Stomach (tissue), 9 donors: Measurements from ENCODE around the gene PTPMT1. TPM values are rescaled to one million over a fixed set of nuclear protein-coding genes. Genes with fewer than 3 reads are reported as not detected.
"Not testable (repeated sequence)": the region's sequence is repeated elsewhere in the genome, so short reads cannot be mapped to it uniquely, and the experiment has no call there.

Source experiments
- DNase-seq, 2 donors: peaks; one replicate each; pipeline versions ENCODE4 v3.0.0 to v3.0.0-alpha.2; 2013 to 2019
- H3K27ac ChIP-seq, 5 donors: fragments of 200-600 bp in 4 of 5; sonication (generic) in 4 of 5; one replicate each; pipeline ENCODE4 v1.5.1; 2013 to 2019; ENCODE audit warnings: mild to moderate bottlenecking in 1 of 5, moderate library complexity in 1 of 5
- H3K27me3 ChIP-seq, 3 donors: fragments of 200-600 bp; sonication (generic); one replicate each; pipeline ENCODE4 v1.5.1; 2017 to 2019; ENCODE audit warnings: mixed run types in 1 of 3
- H3K36me3 ChIP-seq, 4 donors: fragments of 200-600 bp; sonication (generic); 1 replicate in 3 of 4; 2 replicates in 1 of 4; pipeline ENCODE4 v1.5.1; 2016 to 2019
- H3K4me1 ChIP-seq, 4 donors: fragments of 200-600 bp; sonication (generic); one replicate each; pipeline ENCODE4 v1.5.1; 2016 to 2019
- H3K4me3 ChIP-seq, 4 donors: fragments of 200-600 bp; sonication (generic) in 3 of 4; one replicate each; pipeline ENCODE4 v1.5.1; 2016 to 2019; ENCODE audit warnings: mild to moderate bottlenecking in 1 of 4
- H3K9me3 ChIP-seq, 4 donors: fragments of 200-600 bp; sonication (generic); one replicate each; pipeline ENCODE4 v1.5.1; 2016 to 2019
- CTCF ChIP-seq, 7 experiments: fragments of 450-650 bp in 4 of 7; fragments of 200-600 bp in 3 of 7; sonication (generic) in 3 of 7; IDR thresholded peaks; one replicate each; pipeline ENCODE4 v1.5.1; 2016 to 2019; ENCODE audit warnings: antibody characterized with exemption in 7 of 7, control low read depth in 2 of 7, mild to moderate bottlenecking in 1 of 7
- EP300 ChIP-seq: sonication (generic); formaldehyde crosslinking; IDR thresholded peaks from one replicate; pipeline ENCODE4 v1.6.1; 2017; ENCODE audit warnings: antibody characterized with exemption
- POLR2A ChIP-seq, 4 donors: fragments of 450-650 bp; IDR thresholded peaks; one replicate each; pipeline ENCODE4 v1.6.1; 2016; ENCODE audit warnings: antibody characterized with exemption in 4 of 4, control low read depth in 2 of 4, mild to moderate bottlenecking in 1 of 4, moderate library complexity in 1 of 4
- POLR2AphosphoS5 ChIP-seq, 3 donors: sonication (generic); formaldehyde crosslinking; IDR thresholded peaks; one replicate each; pipeline ENCODE4 v1.6.1; 2016; ENCODE audit warnings: antibody characterized with exemption in 3 of 3
- WGBS, 5 donors: extraction: QIAGEN DNeasy Blood & Tissue Kit in 3 of 5; methylation state at CpG; one replicate each; pipeline versions ENCODE4 v1.1.5 to v1.1.7; 2013 to 2018; 5-methylcytosine and 5-hydroxymethylcytosine counted together
- intact Hi-C: fragments of 100-400 bp; cut with DNase I; formaldehyde crosslinking; loops from one replicate; pipeline ENCODE4 v1.15.1; 2023; ENCODE audit warnings: low total_unique reads
- polyA plus RNA-seq, 3 donors: library from polyadenylated mRNA; stranded (reverse); fragments of 200-250 nt; gene quantifications; one replicate each; pipeline ENCODE4 v1.2.3, GENCODE V29; 2013
- total RNA-seq, 5 donors: library from RNA; depleted of rRNA; stranded (reverse); fragments of >200 nt; gene quantifications; one replicate each; pipeline versions ENCODE4 v1.1.0 to v1.2.3, GENCODE V29; 2014 to 2016
- donor health status: healthy with polysubstance abuse.
- donor health status: Bipolar disorder and iron deficiency.
- donor health status: healthy.

The PTPMT1 gene
- total and polyA plus RNA-seq, 8 donors = 36.4 to 126 (median 58.8) TPM

- TF ChIP-seq EP300 (no peak), POLR2A (IDR thresholded peaks at IDR 0.05) (no peak), POLR2AphosphoS5 (IDR thresholded peaks at IDR 0.05) (no peak), CTCF (IDR thresholded peaks at IDR 0.05) (no peak)
- intact Hi-C loops = no loop called here
- Histone ChIP-seq H3K27ac (peak overlapping the region in 2 of 5 donors; percentile 31 to 63), H3K9me3 (no peaks in the 10 kb centered on the region), H3K27me3 (no peaks in the 10 kb centered on the region), H3K4me3 (no peak overlapping the region), H3K36me3 (peaks cover 0 to 4% (median 3%) of the 10 kb centered on the region in 4 donors), H3K4me1 (peaks cover 33 to 94% (median 67%) of the 10 kb centered on the region in 4 donors)
- no peak for DNase-seq
- 92 to 98% (median 93%) methylated on average over 2 of the region's 2 CpGs for WGBS, 5 donors
These were observed 24.3 kb upstream of the PTPMT1 start for GRCh38 chr11:47541070-47541469.

DNA sequence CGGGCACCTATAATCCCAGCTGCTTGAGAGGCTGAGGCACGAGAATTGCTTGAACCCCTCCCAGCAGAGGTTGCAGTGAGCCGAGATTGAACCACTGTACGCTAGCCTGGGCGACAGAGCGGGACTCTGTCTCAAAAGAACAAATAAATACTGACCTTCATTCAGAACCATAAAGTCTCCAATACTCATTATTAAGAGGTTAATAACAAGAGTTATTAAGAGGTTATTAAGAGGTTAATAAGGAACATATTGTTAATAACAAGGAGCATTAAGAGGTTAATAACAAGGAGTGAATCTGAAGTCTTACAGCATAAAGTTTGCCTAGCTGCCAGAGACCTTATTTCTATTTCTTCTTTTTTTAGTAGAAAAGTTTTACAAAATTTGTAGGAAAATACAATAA, 20.1 kb upstream of the PTPMT1 start:
- Histone ChIP-seq H3K36me3 (peaks cover 0 to 4% (median 1%) of the 10 kb centered on the region in 4 donors), H3K27me3 (no peaks in the 10 kb centered on the region), H3K27ac (no peak overlapping the region), H3K4me3 (no peak overlapping the region), H3K4me1 (peaks cover 21 to 90% (median 68%) of the 10 kb centered on the region in 4 donors), H3K9me3 (no peaks in the 10 kb centered on the region)
- WGBS, 5 donors = 93 to 97% (median 96%) methylated on average over 6 of the region's 6 CpGs
- DNase-seq = no peak
- no peak for TF ChIP-seq POLR2AphosphoS5 (IDR thresholded peaks at IDR 0.05)
- TF ChIP-seq EP300 = no peak
- no peak for TF ChIP-seq POLR2A (IDR thresholded peaks at IDR 0.05)
- TF ChIP-seq CTCF (IDR thresholded peaks at IDR 0.05) = no peak
- intact Hi-C loops = no loop called here

DNA sequence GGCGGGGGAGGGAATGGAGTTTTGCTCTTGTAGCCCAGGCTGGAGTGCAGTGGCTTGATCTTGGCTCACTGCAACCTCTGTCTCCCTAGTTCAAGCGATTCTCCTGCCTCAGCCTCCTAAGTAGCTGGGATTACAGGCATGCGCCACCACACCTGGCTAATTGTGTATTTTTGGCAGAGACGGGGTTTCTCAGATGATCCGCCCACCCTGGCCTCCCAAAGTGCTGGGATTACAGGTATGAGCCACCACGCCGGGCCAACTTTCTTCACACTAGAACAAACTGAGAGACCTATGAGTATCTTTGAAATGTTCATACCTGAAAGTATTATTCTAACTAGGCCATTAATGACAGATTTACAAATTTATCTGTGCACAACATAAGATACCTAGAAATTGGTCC, 19.1 kb upstream of the PTPMT1 start:
- H3K9me3 ChIP-seq, H3K27ac ChIP-seq, intact Hi-C loops, H3K36me3 ChIP-seq, H3K4me3 ChIP-seq, DNase-seq, H3K27me3 ChIP-seq: not testable (repeated sequence)
- H3K4me1 ChIP-seq = peaks cover 16 to 90% (median 68%) of the 10 kb centered on the region in 4 donors
- 81 to 98% (median 96%) methylated on average over 7 of the region's 7 CpGs for WGBS, 5 donors

DNA sequence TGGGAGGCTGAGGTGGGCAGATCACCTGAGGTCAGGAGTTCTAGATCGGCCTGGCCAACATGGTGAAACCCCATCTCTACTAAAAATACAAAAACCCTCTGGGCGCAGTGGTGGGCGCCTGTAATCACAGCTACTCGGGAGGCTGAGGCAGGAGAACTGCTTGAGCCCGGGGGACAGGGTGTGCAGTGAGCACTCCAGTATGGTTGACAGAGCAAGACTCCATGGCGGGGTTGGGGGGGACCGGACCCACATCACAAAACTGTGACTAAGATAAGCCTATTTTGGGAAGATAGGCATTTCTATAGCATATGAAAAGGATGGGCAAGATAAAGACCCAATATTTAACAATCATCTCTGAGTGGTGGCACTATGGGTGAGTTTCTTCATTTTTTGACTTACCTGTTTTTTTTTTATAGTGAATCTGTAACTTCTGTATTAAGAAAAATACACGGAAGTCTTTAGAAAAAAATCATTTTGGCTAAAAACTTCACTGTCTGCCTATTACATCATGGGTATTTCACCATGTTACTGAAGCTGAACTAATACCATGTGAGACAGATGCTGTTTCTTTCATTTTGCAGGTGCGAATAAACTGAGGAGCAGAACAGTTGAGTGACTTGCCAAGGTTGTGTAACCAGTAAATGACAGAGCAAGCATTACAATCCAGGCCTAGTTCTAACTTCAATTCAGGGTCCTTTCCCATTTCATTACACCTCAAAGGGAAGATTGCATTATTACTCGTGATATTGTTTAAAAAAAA, 14.9 kb upstream of the PTPMT1 start:
- 76 to 87% (median 85%) methylated on average over 10 of the region's 10 CpGs for WGBS, 5 donors
- peaks cover 24 to 70% (median 55%) of the 10 kb centered on the region in 4 donors for H3K4me1 ChIP-seq
- H3K36me3 ChIP-seq = peaks cover 0 to 4% (median 0%) of the 10 kb centered on the region in 4 donors
- H3K27ac ChIP-seq = peak overlapping the region in 2 of 5 donors; percentile 93 to 97
- no peaks in the 10 kb centered on the region for H3K9me3 ChIP-seq
- intact Hi-C loops = no loop called here
- peak overlapping the region in 2 of 4 donors; percentile 99 for H3K4me3 ChIP-seq
- TF ChIP-seq EP300 (no peak), CTCF (IDR thresholded peaks at IDR 0.05) (no peak), POLR2A (IDR thresholded peaks at IDR 0.05) (no peak), POLR2AphosphoS5 (IDR thresholded peaks at IDR 0.05) (no peak)
- H3K27me3 ChIP-seq = no peaks in the 10 kb centered on the region
- no peak for DNase-seq

- H3K27ac ChIP-seq = peak overlapping the region in 3 of 5 donors; percentile 92 to 97 (median 93)
- H3K27me3 ChIP-seq = no peaks in the 10 kb centered on the region
- H3K9me3 ChIP-seq = no peaks in the 10 kb centered on the region
- H3K4me3 ChIP-seq = peak overlapping the region in 2 of 4 donors; percentile 99
- TF ChIP-seq POLR2AphosphoS5 (IDR thresholded peaks at IDR 0.05) = no peak
- no peak for TF ChIP-seq CTCF (IDR thresholded peaks at IDR 0.05)
- no peak for TF ChIP-seq POLR2A (IDR thresholded peaks at IDR 0.05)
- TF ChIP-seq EP300 = no peak
- intact Hi-C loops = no loop called here
- H3K4me1 ChIP-seq = peaks cover 24 to 68% (median 52%) of the 10 kb centered on the region in 4 donors
- peak in 1 of 2 donors; percentile 51 for DNase-seq
- H3K36me3 ChIP-seq = peaks cover 0 to 4% (median 0%) of the 10 kb centered on the region in 4 donors
These were observed 14.3 kb upstream of the PTPMT1 start for GRCh38 chr11:47551086-47551485.
